ENCODE data around the gene TECPR2.

DNA sequence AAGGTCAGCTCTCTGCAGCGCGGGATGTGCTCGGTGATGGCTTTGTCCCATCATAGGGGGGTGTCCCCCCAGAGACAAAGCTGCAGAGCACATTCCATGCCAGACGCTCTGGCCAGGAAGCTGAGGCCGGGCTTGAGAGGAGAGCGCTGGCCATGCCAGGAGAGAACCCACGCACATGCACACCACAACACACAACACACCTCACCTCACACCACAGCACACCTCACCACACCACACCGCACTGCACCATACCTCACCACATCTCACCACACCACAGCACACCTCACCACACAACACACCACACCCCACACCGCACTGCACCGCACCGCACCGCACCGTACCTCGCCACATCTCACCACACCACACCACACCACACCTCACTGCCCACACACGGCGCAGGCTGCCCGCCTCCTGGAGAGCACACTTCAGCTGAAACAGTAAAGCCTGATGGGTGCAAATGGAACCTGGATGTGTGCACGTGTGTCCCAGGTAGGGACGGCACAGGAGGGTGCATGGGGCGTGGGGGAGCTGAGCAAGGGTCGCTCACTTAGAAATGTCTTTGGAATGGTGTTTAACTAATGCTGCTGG lies 136.0 kb downstream of the TECPR2 start:
- TF ChIP-seq, protein P1, sequence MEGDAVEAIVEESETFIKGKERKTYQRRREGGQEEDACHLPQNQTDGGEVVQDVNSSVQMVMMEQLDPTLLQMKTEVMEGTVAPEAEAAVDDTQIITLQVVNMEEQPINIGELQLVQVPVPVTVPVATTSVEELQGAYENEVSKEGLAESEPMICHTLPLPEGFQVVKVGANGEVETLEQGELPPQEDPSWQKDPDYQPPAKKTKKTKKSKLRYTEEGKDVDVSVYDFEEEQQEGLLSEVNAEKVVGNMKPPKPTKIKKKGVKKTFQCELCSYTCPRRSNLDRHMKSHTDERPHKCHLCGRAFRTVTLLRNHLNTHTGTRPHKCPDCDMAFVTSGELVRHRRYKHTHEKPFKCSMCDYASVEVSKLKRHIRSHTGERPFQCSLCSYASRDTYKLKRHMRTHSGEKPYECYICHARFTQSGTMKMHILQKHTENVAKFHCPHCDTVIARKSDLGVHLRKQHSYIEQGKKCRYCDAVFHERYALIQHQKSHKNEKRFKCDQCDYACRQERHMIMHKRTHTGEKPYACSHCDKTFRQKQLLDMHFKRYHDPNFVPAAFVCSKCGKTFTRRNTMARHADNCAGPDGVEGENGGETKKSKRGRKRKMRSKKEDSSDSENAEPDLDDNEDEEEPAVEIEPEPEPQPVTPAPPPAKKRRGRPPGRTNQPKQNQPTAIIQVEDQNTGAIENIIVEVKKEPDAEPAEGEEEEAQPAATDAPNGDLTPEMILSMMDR (IDR thresholded peaks at IDR 0.05): no peak
- TF ChIP-seq EP300 (IDR thresholded peaks at IDR 0.05) (no peak), POLR2AphosphoS5 (IDR thresholded peaks at IDR 0.05) (no peak)
